Natural killer cell (primary cell): ENCODE measurements around the gene RS1. TPM values are rescaled to one million over a fixed set of nuclear protein-coding genes. Genes with fewer than 3 reads are reported as not detected.

ENCODE experiments used
- ATAC-seq, 3 donors: fragments of 150-1000 bp in 2 of 3; fragments of 200-7000 bp in 1 of 3; cut with Tn5 transposase; 1 replicate in 1 of 3; 2 replicates in 2 of 3; pipeline ENCODE4 v1.10.0; 2021; ENCODE audit warnings: mild to moderate bottlenecking in 2 of 3, moderate library complexity in 2 of 3
- DNase-seq, 2 donors: peaks; one replicate each; pipeline versions ENCODE4 v3.0.0 to v3.0.0-alpha.2; 2013 to 2021; ENCODE audit warnings: mixed read lengths in 1 of 2
- H3K27ac ChIP-seq: one replicate; pipeline ENCODE4 v1.5.1; 2013; ENCODE audit warnings: mild to moderate bottlenecking, low read length
- H3K27me3 ChIP-seq: one replicate; pipeline ENCODE4 v1.6.1; 2013; ENCODE audit warnings: low read length; ENCODE audit not compliant: control insufficient read depth, insufficient read depth
- H3K36me3 ChIP-seq: one replicate; pipeline ENCODE4 v1.6.1; 2013; ENCODE audit warnings: low read length; ENCODE audit not compliant: control insufficient read depth, insufficient read depth
- H3K4me1 ChIP-seq: one replicate; pipeline ENCODE4 v1.6.1; 2013; ENCODE audit warnings: low read length; ENCODE audit not compliant: control insufficient read depth, insufficient read depth
- H3K4me3 ChIP-seq: one replicate; pipeline ENCODE4 v1.5.1; 2013; ENCODE audit warnings: low read length
- H3K9me3 ChIP-seq: one replicate; pipeline ENCODE4 v1.6.1; 2013; ENCODE audit warnings: low read length; ENCODE audit not compliant: control insufficient read depth, insufficient read depth
- H3K27ac Mint-ChIP-seq, 2 donors: one replicate each; pipeline ENCODE4 v1.8.0; 2022; ENCODE audit warnings: mild to moderate bottlenecking in 2 of 2, mixed read lengths in 2 of 2, moderate library complexity in 1 of 2
- H3K27me3 Mint-ChIP-seq, 2 donors: one replicate each; pipeline ENCODE4 v1.8.0; 2022; ENCODE audit warnings: low read depth in 2 of 2, mixed read lengths in 2 of 2
- H3K36me3 Mint-ChIP-seq: one replicate; pipeline ENCODE4 v1.8.0; 2022; ENCODE audit warnings: mixed read lengths
- H3K4me1 Mint-ChIP-seq, 2 donors: one replicate each; pipeline ENCODE4 v1.8.0; 2022; ENCODE audit warnings: mixed read lengths in 2 of 2
- H3K4me3 Mint-ChIP-seq: one replicate; pipeline ENCODE4 v1.8.0; 2022; ENCODE audit warnings: mild to moderate bottlenecking, moderate library complexity, mixed read lengths
- H3K9me3 Mint-ChIP-seq, 2 donors: one replicate each; pipeline ENCODE4 v1.8.0; 2022; ENCODE audit warnings: mixed read lengths in 2 of 2
- WGBS: methylation state at CpG from one replicate; pipeline ENCODE4 v1.1.7; 2013; ENCODE audit warnings: missing lambda C conversion rate; ENCODE audit not compliant: insufficient coverage; 5-methylcytosine and 5-hydroxymethylcytosine counted together
- intact Hi-C: fragments of 100-400 bp; cut with micrococcal nuclease; formaldehyde crosslinking; loops from one replicate; pipeline ENCODE4 v1.14.2; 2022
- total RNA-seq, 4 donors: library from RNA; stranded (reverse); fragments of 120-200 nt in 1 of 4; gene quantifications; one replicate each; pipeline versions ENCODE4 v1.2.3 to v1.2.4, GENCODE V29; 2013 to 2022
- TF ChIP-seq, protein P1 (sequence below): fragments of 200-600 bp; IDR thresholded peaks from one replicate; pipeline ENCODE4 v1.8.0; 2022; ENCODE audit warnings: antibody characterized with exemption

The RS1 gene
- not detected for total RNA-seq
- total RNA-seq (2013): 0.07 TPM

DNA sequence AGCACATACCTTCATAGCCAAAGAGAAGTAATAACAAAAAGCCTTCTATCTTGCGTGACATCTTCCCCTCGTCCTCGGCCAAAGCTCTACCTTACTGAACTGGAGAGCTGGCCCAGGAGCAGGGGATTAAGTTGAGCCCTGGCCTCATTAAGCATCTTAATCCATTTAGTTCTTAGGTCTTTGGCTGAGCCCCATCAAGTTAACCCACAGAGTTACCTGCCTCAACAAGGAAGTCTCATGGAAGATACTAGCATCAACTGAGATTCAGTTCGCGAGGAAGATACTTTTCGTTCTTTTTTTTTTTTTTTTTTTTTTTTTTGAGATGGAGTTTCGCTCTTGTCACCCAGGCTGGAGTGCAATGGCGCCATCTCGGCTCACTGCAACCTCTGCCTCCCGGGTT lies at the start of gene RS1:
RS1 (minus strand) TSS at position 101 of the 400 bp plus-strand sequence; CDS start at position 61, 40 bp downstream.
- H3K4me1 Mint-ChIP-seq: peaks cover 4 to 12% of the 10 kb centered on the region in 2 donors
- intact Hi-C loops: loop anchor here (10.0 kb wide), 2 partner anchors 247 to 673 kb away; partner anchors contain the start of genes CDKL5 and PDHA1
- no peaks in the 10 kb centered on the region for H3K27me3 ChIP-seq
- ATAC-seq: no peak
- H3K27ac ChIP-seq: no peak within 1 kb of the TSS
- peak within 1 kb of the TSS in 1 of 2 donors; percentile 10 for H3K27ac Mint-ChIP-seq
- H3K4me3 Mint-ChIP-seq: peak within 1 kb of the TSS; percentile 60
- TF ChIP-seq, protein P1, sequence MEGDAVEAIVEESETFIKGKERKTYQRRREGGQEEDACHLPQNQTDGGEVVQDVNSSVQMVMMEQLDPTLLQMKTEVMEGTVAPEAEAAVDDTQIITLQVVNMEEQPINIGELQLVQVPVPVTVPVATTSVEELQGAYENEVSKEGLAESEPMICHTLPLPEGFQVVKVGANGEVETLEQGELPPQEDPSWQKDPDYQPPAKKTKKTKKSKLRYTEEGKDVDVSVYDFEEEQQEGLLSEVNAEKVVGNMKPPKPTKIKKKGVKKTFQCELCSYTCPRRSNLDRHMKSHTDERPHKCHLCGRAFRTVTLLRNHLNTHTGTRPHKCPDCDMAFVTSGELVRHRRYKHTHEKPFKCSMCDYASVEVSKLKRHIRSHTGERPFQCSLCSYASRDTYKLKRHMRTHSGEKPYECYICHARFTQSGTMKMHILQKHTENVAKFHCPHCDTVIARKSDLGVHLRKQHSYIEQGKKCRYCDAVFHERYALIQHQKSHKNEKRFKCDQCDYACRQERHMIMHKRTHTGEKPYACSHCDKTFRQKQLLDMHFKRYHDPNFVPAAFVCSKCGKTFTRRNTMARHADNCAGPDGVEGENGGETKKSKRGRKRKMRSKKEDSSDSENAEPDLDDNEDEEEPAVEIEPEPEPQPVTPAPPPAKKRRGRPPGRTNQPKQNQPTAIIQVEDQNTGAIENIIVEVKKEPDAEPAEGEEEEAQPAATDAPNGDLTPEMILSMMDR: no peak
- no peaks in the 10 kb centered on the region for H3K27me3 Mint-ChIP-seq
- H3K9me3 ChIP-seq: no peaks in the 10 kb centered on the region
- H3K9me3 Mint-ChIP-seq: no peaks in the 10 kb centered on the region
- peaks cover 13% of the 10 kb centered on the region for H3K4me1 ChIP-seq
- no peak within 1 kb of the TSS for H3K4me3 ChIP-seq
- no peak for DNase-seq
- no peaks in the 10 kb centered on the region for H3K36me3 Mint-ChIP-seq
- H3K36me3 ChIP-seq: no peaks in the 10 kb centered on the region
- 81% methylated on average over 4 of the region's 10 CpGs for WGBS

DNA sequence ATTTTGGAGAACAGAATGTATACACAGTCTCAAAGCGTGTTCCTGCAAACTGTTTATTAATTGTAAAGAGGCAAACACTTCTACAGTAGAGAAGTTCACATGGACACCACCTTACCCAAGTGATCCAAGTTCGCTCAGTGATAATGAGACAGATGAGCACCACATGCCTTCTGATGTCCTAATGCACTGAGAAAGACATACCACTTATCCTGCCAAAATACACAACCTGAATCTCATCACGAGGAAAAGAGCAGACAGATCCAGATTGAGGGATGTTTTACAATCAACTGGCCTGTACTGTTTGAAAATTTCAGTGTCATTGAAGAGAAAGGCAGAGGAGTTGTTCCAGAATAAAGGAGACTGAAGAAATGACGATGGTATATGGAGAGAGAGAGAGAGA lies 47.9 kb upstream of the RS1 start:
- TF ChIP-seq, protein P1: no peak
- intact Hi-C loops: no loop called here
- no peak for DNase-seq
- Histone ChIP-seq H3K4me1 (no peaks in the 10 kb centered on the region), H3K4me3 (no peak overlapping the region), H3K9me3 (no peaks in the 10 kb centered on the region), H3K27ac (no peak overlapping the region), H3K36me3 (no peaks in the 10 kb centered on the region), H3K27me3 (no peaks in the 10 kb centered on the region)
- WGBS: 80% methylated on average over 2 of the region's 4 CpGs
- Mint-ChIP-seq H3K9me3 (no peaks in the 10 kb centered on the region), H3K4me1 (no peaks in the 10 kb centered on the region), H3K36me3 (no peaks in the 10 kb centered on the region), H3K27ac (no peak overlapping the region), H3K27me3 (peaks cover 8 to 15% of the 10 kb centered on the region in 2 donors), H3K4me3 (no peak overlapping the region)
- ATAC-seq: no peak

DNA sequence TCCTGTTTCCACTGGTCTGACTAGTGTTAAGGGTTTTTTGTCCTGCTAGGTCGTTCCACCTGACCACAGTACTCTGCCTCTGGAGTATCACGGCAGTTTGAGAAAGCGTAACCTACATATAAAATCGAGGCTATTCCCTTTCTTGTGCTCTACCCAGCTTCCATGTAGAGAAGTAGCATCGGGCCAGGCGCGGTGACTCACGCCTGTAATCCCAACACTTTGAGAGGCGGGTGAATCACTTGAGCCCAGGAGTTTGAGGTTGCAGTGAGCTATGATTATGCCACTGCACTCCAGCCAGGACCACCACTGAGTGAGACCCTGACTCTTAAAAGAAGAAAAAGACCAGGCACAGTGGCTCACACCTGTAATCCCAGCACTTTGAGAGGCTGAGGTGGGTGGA lies 43.0 kb upstream of the RS1 start:
- Mint-ChIP-seq H3K36me3 (no peaks in the 10 kb centered on the region), H3K27me3 (peaks cover 6 to 16% of the 10 kb centered on the region in 2 donors), H3K4me3 (no peak overlapping the region), H3K27ac (no peak overlapping the region), H3K4me1 (no peaks in the 10 kb centered on the region), H3K9me3 (no peaks in the 10 kb centered on the region)
- H3K4me3 ChIP-seq: no peak overlapping the region
- H3K27me3 ChIP-seq: no peaks in the 10 kb centered on the region
- H3K27ac ChIP-seq: no peak overlapping the region
- H3K36me3 ChIP-seq: no peaks in the 10 kb centered on the region
- no peaks in the 10 kb centered on the region for H3K9me3 ChIP-seq
- H3K4me1 ChIP-seq: no peaks in the 10 kb centered on the region
- intact Hi-C loops: no loop called here
- DNase-seq: no peak
- TF ChIP-seq, protein P1: no peak
- ATAC-seq: no peak
- WGBS: 92% methylated on average over 9 of the region's 9 CpGs

DNA sequence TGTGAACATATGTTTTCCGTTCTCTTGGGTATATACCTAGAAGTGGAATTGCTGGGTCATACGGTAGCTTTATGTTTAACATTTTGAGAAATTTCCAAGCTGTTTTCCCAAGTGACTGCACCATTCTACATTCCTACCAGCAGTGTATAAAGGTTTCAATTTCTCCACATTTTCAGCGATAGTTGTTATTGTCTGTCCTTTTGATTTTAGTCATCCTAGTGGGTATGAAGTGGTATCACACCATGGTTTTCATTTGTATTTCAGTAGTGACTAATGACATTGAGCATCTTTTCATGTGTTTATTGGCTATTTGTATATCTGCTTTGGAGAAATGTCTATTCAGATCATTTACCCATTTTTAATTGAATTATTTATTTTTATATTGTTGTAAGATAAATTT lies 37.9 kb upstream of the RS1 start:
- Mint-ChIP-seq H3K27ac (no peak overlapping the region), H3K9me3 (no peaks in the 10 kb centered on the region), H3K4me3 (no peak overlapping the region), H3K36me3 (no peaks in the 10 kb centered on the region), H3K4me1 (no peaks in the 10 kb centered on the region), H3K27me3 (peaks cover 4 to 6% of the 10 kb centered on the region in 2 donors)
- intact Hi-C loops: no loop called here
- WGBS: 100% methylated on average over 1 of the region's 3 CpGs
- DNase-seq (no peak), ATAC-seq (no peak)
- Histone ChIP-seq H3K27ac (no peak overlapping the region), H3K27me3 (no peaks in the 10 kb centered on the region), H3K36me3 (no peaks in the 10 kb centered on the region), H3K4me3 (no peak overlapping the region), H3K9me3 (no peaks in the 10 kb centered on the region), H3K4me1 (no peaks in the 10 kb centered on the region)
- TF ChIP-seq, protein P1: no peak
